PC-9 (cell line): Measurements from ENCODE around the gene HOXA5.

Experiments used
- EZH2 ChIP-seq: fragments of 200-600 bp; sonication (generic); IDR thresholded peaks from 2 replicates; pipeline ENCODE4 v1.8.0; 2017; ENCODE audit warnings: antibody characterized with exemption, low read depth
- TF ChIP-seq, protein P1 (sequence below): fragments of 200-600 bp; sonication (generic); conservative IDR thresholded peaks from 2 replicates; pipeline ENCODE4 v1.6.1; 2017; ENCODE audit warnings: mixed run types, antibody characterized with exemption, mild to moderate bottlenecking, moderate library complexity

DNA sequence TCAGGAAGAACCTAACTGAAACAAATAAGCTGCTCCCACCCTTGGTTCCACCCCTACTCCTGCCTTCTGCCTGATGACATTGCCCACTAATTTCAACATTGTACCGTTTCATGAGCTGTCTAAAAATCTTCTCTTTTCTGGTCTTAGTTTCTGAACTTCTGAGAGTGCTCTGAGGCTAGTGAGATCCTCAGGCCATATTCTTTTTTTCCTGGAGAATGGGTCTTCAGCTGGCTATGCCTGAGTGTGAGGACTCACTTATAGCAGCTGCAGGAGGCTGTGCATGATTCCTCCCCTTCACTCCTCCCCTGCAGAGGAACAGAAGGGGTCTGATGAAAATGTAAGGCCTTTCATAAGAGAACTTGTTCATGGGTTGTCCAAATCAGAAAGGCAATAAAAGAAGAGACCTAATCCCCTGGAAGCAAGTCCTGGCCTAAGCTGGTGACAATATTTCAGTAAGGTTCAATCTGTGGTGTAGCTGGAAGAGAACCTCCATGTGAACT lies 24.0 kb downstream of the HOXA5 start:
- TF ChIP-seq, protein P1, sequence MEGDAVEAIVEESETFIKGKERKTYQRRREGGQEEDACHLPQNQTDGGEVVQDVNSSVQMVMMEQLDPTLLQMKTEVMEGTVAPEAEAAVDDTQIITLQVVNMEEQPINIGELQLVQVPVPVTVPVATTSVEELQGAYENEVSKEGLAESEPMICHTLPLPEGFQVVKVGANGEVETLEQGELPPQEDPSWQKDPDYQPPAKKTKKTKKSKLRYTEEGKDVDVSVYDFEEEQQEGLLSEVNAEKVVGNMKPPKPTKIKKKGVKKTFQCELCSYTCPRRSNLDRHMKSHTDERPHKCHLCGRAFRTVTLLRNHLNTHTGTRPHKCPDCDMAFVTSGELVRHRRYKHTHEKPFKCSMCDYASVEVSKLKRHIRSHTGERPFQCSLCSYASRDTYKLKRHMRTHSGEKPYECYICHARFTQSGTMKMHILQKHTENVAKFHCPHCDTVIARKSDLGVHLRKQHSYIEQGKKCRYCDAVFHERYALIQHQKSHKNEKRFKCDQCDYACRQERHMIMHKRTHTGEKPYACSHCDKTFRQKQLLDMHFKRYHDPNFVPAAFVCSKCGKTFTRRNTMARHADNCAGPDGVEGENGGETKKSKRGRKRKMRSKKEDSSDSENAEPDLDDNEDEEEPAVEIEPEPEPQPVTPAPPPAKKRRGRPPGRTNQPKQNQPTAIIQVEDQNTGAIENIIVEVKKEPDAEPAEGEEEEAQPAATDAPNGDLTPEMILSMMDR = no peak
- no peak for TF ChIP-seq EZH2
